ENCODE measurements around the gene LAMTOR1. TPM values are rescaled to one million over a fixed set of nuclear protein-coding genes. Genes with fewer than 3 reads are reported as not detected.
A peak's percentile ranks its signal among the peaks of the same experiment; 100 is the strongest.

Gene LAMTOR1
- total RNA-seq, 1 donor from 2014 or later: 65.8 TPM

- no peak within 1 kb of the TSS for H3K27ac Mint-ChIP-seq (ENCODE audit: unreplicated experiment)
- peaks cover 2% of the 10 kb centered on the region for H3K9me3 Mint-ChIP-seq (ENCODE audit: unreplicated experiment)
These were observed 2.8 kb upstream of the LAMTOR1 start, which contains the start of gene TOMT for GRCh38 chr11:72105888-72106287. TSS of gene TOMT (plus strand) at chr11:72105924. CDS start at chr11:72105952, 28 bp downstream.

GRCh38 chr11:72103754-72104167 is 664 bp upstream of the LAMTOR1 start:
- peaks cover 43% of the 10 kb centered on the region for H3K79me2 ChIP-seq (ENCODE audit: insufficient read depth, low read length)
- Mint-ChIP-seq H3K4me1 (ENCODE audit: low read depth, unreplicated experiment) (peaks cover 26% of the 10 kb centered on the region), H3K27ac (ENCODE audit: unreplicated experiment) (peak overlapping the region; percentile 86), H3K27me3 (ENCODE audit: low read depth, unreplicated experiment) (no peaks in the 10 kb centered on the region), H3K9me3 (ENCODE audit: unreplicated experiment) (peaks cover 2% of the 10 kb centered on the region), H3K4me3 (ENCODE audit: unreplicated experiment) (peak overlapping the region; percentile 92), H3K36me3 (ENCODE audit: low read depth, unreplicated experiment) (peaks cover 26% of the 10 kb centered on the region)
- no peaks in the 10 kb centered on the region for H3K27me3 ChIP-seq (ENCODE audit: insufficient read depth, low read length)
- no peak for DNase-seq (ENCODE audit: low read depth)
- TF ChIP-seq CTCF (IDR thresholded peaks at IDR 0.05; ENCODE audit: insufficient read depth, low read depth, low read length): no peak
- TF ChIP-seq EZH2 (IDR thresholded peaks at IDR 0.05; ENCODE audit: insufficient read depth, low read length): no peak
- no peaks in the 10 kb centered on the region for H3K36me3 ChIP-seq (ENCODE audit: insufficient read depth, low read length)
- peak overlapping the region; percentile 70 for H3K27ac ChIP-seq (ENCODE audit: low read depth, low read length)
- H3K4me3 ChIP-seq (ENCODE audit: insufficient read depth, low read depth, low read length): peak overlapping the region; percentile 22
- no peaks in the 10 kb centered on the region for H4K20me1 ChIP-seq (ENCODE audit: insufficient read depth, low read length)
- peak overlapping the region; percentile 75 for H3K4me2 ChIP-seq (ENCODE audit: low read length)
- FAIRE-seq: no peak
- no peaks in the 10 kb centered on the region for H3K9me3 ChIP-seq (ENCODE audit: insufficient read depth, low read depth, low read length)
- peak overlapping the region; percentile 47 for H3K9ac ChIP-seq (ENCODE audit: low read length)
- peaks cover 24% of the 10 kb centered on the region for H3K4me1 ChIP-seq (ENCODE audit: insufficient read depth, low read length)
- peak overlapping the region; percentile 76 for H2AFZ ChIP-seq (ENCODE audit: low read depth, low read length)

More at GRCh38 chr11:72105888-72106287, 2.8 kb upstream of the LAMTOR1 start, which contains the start of gene TOMT:
- Histone ChIP-seq H2AFZ (ENCODE audit: low read depth, low read length) (no peak within 1 kb of the TSS), H3K27me3 (ENCODE audit: insufficient read depth, low read length) (no peaks in the 10 kb centered on the region), H3K79me2 (ENCODE audit: insufficient read depth, low read length) (peaks cover 22% of the 10 kb centered on the region), H3K4me2 (ENCODE audit: low read length) (no peak within 1 kb of the TSS), H3K36me3 (ENCODE audit: insufficient read depth, low read length) (no peaks in the 10 kb centered on the region), H3K4me1 (ENCODE audit: insufficient read depth, low read length) (peaks cover 15% of the 10 kb centered on the region), H3K27ac (ENCODE audit: low read depth, low read length) (no peak within 1 kb of the TSS), H3K9ac (ENCODE audit: low read length) (no peak within 1 kb of the TSS), H3K4me3 (ENCODE audit: insufficient read depth, low read depth, low read length) (no peak within 1 kb of the TSS), H3K9me3 (ENCODE audit: insufficient read depth, low read depth, low read length) (no peaks in the 10 kb centered on the region), H4K20me1 (ENCODE audit: insufficient read depth, low read length) (no peaks in the 10 kb centered on the region)
- TF ChIP-seq EZH2 (IDR thresholded peaks at IDR 0.05; ENCODE audit: insufficient read depth, low read length) (no peak), CTCF (IDR thresholded peaks at IDR 0.05; ENCODE audit: insufficient read depth, low read depth, low read length) (no peak)
- DNase-seq (ENCODE audit: low read depth) (no peak), FAIRE-seq (no peak)
- no peak within 1 kb of the TSS for H3K4me3 Mint-ChIP-seq (ENCODE audit: unreplicated experiment)
- peaks cover 30% of the 10 kb centered on the region for H3K36me3 Mint-ChIP-seq (ENCODE audit: low read depth, unreplicated experiment)
- H3K27me3 Mint-ChIP-seq (ENCODE audit: low read depth, unreplicated experiment): no peaks in the 10 kb centered on the region
- peaks cover 20% of the 10 kb centered on the region for H3K4me1 Mint-ChIP-seq (ENCODE audit: low read depth, unreplicated experiment)

GRCh38 chr11:72102631-72102945 is 509 bp downstream of the LAMTOR1 start:
- H3K27ac ChIP-seq (ENCODE audit: low read depth, low read length): peak overlapping the region; percentile 94

More at GRCh38 chr11:72102631-72102945, 509 bp downstream of the LAMTOR1 start:
- H3K27me3 Mint-ChIP-seq (ENCODE audit: low read depth, unreplicated experiment): no peaks in the 10 kb centered on the region
- peaks cover 26% of the 10 kb centered on the region for H3K4me1 Mint-ChIP-seq (ENCODE audit: low read depth, unreplicated experiment)
- peaks cover 2% of the 10 kb centered on the region for H3K9me3 Mint-ChIP-seq (ENCODE audit: unreplicated experiment)
- Histone ChIP-seq H3K27me3 (ENCODE audit: insufficient read depth, low read length) (no peaks in the 10 kb centered on the region), H3K9ac (ENCODE audit: low read length) (peak overlapping the region; percentile 92), H3K36me3 (ENCODE audit: insufficient read depth, low read length) (peaks cover 4% of the 10 kb centered on the region), H4K20me1 (ENCODE audit: insufficient read depth, low read length) (no peaks in the 10 kb centered on the region), H3K4me2 (ENCODE audit: low read length) (peak overlapping the region; percentile 98), H3K4me1 (ENCODE audit: insufficient read depth, low read length) (peaks cover 24% of the 10 kb centered on the region), H3K4me3 (ENCODE audit: insufficient read depth, low read depth, low read length) (peak overlapping the region; percentile 95), H3K79me2 (ENCODE audit: insufficient read depth, low read length) (peaks cover 48% of the 10 kb centered on the region), H2AFZ (ENCODE audit: low read depth, low read length) (peak overlapping the region; percentile 58), H3K9me3 (ENCODE audit: insufficient read depth, low read depth, low read length) (no peaks in the 10 kb centered on the region)
- H3K4me3 Mint-ChIP-seq (ENCODE audit: unreplicated experiment): peak overlapping the region; percentile 92
- no peak for FAIRE-seq
- DNase-seq (ENCODE audit: low read depth): no peak
- H3K27ac Mint-ChIP-seq (ENCODE audit: unreplicated experiment): peak overlapping the region; percentile 56
- no peak for TF ChIP-seq CTCF (IDR thresholded peaks at IDR 0.05; ENCODE audit: insufficient read depth, low read depth, low read length)
- TF ChIP-seq EZH2 (IDR thresholded peaks at IDR 0.05; ENCODE audit: insufficient read depth, low read length): no peak
- H3K36me3 Mint-ChIP-seq (ENCODE audit: low read depth, unreplicated experiment): peaks cover 34% of the 10 kb centered on the region
